ENCODE data around the gene CCDC92.
"Not testable (repeated sequence)": the region's sequence is repeated elsewhere in the genome, so short reads cannot be mapped to it uniquely, and the experiment has no call there.

The CCDC92 gene

DNA sequence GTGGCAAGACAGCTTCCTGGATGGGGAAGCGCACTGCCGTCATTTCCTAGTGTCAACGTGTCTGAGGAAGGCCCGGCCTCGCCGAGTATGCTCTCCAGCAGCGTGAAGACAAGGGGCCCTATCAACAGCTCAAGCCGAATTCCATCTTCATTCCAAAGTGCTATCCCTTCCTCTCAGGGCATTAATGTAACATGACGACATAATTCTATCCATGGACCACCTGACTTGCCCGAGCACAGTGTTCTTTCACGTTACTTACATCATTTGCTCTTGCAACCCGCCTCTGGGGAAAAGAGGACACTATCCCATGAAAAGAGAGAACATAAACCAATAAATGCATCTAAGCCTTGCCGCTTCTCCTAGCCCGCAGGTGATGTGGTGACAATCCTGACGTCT lies 22.9 kb downstream of the CCDC92 start:
- no peak for DNase-seq (ENCODE audit: low read depth in 2 of 2)

DNA sequence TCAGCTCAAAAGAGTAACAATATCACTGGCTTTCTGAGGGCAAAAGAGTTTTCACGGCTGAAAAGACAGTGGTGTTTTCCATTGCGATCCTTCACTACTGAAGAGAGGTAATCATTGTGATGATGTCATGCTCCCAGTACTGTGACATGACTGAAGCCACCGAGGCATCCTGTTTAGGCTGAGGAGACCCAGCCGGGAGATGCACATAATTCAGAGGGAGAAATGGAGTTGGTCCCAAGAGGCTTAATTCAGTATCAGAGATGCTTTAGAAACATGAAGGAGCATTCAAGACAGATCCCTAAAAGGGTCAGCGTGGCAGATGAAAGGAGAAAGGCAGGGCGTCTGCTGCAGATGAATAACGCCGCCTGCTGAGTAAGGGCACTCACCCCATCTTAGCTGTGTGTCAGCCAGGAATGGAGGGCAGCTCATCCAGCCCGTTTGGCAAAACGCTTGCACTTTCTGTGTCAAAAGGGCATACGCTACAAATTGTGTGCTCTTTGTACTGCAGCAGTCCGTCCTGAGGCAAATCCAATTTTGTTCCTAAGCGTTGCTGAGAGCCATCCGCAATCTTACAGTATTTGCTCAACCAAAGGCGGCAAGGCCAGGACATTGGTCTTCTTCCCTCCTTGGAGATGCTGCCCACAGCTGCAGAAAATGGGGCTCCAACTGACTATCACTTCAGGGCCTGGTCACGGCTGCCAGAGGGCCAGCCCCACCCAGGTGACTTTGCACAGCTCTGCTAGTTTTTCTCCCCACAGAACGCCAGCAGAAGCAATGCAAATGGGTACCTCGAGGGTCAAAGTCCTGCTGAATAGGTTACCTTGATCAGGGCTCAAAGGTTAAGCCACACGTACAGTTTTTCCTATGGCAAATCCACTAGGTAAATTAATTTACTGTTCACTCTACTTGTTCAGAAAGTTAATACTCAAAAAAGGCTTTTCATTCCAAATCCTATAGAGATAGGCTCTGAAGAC lies 23.5 kb downstream of the CCDC92 start:
- no peak for DNase-seq (ENCODE audit: low read depth in 2 of 2)

DNA sequence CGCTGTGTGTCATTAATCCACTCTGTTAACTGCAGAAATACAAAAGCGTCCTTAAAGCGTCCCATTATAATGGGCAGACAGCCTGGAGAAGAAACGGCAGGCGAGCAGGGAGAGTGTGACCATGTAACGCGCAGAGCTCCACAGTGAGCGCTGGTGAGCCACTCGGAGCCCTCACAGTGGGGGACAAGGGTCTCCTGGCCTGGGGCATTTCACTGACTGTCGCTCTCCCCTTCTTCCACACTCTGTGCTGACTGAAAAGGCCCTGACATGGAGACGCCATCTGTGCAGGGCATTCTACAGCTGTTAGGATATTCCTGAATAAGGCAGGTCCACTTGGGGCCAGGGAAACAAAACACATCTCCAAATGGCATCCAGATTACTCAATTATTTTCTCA lies 24.2 kb downstream of the CCDC92 start:
- DNase-seq (ENCODE audit: low read depth in 2 of 2), result no peak

DNA sequence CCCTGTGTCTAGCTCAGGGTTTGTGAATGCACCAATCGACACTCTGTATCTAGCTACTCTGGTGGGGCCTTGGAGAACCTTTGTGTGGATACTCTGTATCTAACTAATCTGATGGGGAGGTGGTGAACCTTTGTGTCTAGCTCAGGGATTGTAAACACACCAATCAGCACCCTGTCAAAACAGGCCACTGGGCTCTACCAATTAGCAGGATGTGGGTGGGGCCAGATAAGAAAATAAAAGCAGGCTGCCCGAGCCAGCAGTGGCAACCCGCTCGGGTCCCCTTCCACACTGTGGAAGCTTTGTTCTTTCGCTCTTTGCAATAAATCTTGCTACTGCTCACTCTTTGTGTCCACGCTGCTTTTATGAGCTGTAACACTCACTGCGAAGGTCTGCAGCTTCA lies 25.1 kb downstream of the CCDC92 start:
- DNase-seq (ENCODE audit: low read depth in 2 of 2), result not testable (repeated sequence)

DNA sequence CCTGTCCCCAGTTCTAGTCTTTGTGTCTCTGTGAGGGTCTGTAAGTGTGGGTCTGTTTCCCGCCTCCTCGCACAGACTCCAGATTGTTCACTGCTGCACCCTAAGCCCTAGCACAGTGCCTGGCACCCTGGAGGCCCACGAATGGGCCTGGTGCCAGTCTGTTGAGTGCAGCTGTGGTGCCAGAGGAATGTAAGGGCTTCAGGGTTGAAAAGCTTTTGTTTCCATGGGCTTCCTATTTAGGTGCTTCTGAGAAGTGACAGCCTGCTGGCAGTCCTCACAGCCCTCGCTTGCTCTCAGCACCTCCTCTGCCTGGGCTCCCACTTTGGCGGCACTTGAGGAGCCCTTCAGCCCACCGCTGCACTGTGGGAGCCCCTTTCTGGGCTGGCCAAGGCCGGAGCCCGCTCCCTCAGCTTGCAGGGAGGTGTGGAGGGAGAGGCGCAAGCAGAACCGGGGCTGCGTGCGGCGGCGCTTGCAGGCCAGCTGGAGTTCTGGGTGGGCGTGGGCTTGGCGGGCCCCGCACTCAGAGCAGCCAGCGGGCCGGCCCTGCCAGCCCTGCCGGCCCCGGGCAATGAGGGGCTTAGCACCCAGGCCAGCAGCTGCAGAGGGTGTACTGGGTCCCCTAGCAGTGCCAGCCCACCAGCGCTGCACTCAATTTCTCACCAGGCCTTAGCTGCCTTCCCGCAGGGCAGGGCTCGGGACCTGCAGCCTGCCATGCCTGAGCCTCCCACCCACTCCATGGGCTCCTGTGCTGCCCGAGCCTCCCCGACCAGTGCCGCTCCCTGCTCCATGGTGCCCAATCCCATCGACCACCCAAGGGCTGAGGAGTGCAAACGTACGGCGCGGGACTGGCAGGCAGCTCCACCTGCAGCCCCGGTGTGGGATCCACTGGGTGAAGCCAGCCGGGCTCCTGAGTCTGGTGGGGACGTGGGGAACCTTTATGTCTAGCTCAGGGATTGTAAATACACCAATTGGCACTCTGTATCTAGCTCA lies 25.8 kb downstream of the CCDC92 start:
- DNase-seq (ENCODE audit: low read depth in 2 of 2), result not testable (repeated sequence)

DNA sequence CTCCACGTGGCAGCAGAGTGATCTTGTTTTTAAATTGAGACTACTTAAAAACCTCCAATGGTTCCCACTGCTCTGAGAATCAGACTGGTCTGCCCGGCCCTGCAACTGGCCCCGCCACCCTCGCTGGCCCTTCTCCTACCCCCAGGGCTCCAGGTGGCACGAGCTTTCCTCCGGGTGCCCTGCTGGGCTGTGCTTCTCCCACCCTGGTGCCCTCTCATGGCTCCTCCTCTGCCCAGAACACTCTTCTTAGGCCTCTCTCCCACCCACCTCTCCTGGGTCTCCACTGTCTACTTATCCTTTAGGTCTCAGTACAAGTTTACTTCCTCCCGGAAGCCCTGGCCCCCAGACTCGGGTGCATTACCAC lies 26.5 kb downstream of the CCDC92 start:
- DNase-seq (ENCODE audit: low read depth in 2 of 2), result no peak

DNA sequence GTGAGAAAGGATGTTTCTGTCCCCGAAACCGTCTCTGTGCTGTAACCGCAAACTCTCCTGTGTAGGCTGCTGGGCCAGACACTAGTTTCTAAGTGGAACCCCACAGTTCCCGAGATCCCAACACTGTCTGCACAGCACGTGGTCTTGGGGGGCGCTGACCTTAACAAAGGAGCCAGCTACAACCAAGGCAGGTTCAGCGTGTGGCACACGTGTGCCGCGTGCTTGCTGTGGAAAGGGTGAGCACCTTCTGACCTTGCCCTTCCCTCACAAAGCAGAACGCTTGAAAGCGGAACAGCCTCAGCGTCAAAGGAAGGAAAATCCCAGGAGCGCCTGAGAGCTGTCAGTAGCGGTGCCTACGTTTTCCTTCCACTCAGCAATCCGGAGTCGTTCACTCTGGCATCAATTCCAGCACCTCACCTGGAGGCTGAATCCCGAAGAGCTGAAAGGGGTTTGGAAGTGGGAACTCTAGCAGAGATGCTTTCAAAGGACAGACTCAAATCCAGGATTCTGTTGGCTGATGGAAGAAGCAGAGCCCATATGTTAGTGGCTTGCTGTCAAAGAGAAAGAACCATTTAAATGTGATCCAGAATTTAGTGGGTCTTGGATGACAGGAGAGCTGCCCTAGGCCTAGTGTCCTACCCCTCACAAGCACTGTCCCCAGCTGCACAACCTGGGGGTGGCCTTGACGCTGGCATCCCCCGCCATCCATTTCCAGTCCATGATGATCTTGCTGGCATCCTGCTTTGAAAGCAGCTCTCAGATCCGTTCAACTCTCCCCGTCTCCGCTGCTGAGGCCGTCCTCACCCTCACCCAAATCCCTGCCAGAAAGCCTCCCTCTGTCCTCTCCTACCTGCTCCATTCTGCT lies 27.1 kb downstream of the CCDC92 start:
- no peak for DNase-seq (ENCODE audit: low read depth in 2 of 2)

DNA sequence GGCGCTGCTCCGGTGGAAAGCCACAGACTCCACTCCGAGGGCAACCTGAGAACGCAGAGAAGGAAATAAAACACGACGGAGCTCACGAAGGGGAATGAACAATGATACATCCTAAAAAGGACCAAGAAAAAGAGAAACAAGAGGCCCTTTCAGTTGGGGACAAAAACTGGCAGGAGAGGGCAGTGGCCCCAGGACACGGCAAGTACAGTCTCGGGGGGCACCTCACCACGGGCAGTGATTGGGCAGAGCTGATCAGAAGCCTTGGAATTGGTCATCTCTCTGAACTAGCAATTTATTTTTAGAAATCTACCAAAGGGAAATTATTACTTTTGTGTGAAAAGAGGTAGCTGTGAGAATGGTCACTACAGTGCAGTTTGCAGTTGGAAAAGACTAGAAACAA lies 27.9 kb downstream of the CCDC92 start:
- DNase-seq (ENCODE audit: low read depth in 2 of 2), result no peak

DNA sequence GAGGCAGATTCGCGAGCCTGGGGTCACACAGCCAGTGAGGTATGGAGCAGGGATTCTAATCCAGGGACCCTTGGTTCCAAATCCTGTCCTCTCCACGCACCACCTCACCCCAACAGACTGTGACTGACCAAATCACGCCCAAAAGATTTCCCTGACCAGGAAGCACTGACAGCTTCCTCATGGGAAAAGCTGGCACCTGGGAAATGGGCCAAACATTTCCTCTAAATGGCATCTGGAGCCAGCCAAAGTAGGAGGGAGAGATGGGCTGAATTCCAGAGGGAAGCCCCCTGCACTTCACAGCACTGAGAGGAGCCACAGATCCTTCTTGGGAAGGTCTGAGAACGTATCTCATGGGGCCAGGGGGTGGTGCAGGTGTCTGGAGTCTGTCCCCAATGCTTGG lies 28.8 kb downstream of the CCDC92 start:
- no peak for DNase-seq (ENCODE audit: low read depth in 2 of 2)

DNA sequence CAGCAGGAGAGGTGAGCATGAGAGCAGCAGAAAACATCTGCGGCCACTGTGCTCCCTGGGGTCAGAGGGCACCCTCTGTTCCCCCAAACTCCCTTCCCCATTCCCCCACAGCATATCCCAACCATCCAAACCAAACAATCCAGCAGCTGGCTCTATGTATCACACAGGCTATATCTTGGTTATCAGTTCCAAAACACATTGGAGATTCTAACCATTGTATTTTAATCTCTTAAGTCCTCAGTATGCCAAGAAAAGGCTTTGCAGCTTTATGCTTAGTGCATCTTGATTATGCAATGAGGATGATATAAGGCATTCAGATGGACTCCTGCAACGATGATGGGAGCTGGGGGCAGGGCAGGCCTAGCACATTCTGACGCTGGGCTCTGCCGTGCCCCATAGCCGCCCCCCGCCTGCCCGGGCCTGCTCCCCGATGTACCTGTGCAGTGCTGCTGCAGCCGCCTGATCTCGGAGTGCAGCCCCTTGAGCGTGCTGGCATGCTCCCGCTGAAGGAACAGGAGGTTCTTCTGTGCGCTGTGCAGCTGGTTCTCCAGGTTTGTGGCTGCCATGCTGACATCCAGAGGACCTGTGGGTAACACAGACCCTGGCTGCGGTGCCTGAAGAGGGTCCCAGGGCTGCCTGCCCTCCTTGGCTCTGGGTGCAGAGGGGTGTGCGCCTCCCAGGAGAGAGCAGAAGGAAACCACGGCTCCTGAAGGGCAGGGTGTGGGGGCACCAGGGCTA lies 29.6 kb downstream of the CCDC92 start:
- DNase-seq (ENCODE audit: low read depth in 2 of 2), result no peak

DNA sequence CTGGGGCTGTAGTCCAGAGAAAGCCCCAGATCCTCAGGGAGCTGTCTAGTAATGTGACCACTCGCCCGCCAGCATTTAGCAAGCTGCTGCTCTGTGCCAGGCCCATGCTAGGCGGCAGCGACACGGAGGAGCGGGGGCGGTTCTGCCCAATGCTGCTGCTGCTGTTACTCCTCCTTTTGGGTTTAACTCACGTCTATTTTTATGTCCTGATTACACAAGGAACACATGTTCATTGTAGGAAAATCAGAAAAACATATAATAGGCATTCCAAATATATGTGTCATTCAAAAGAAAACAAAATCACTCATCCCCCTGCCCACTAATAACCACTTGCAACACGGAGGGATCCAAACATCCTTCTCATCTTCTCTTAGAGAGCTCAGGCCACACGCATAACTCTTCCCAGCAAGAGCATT lies 30.4 kb downstream of the CCDC92 start:
- no peak for DNase-seq (ENCODE audit: low read depth in 2 of 2)

DNA sequence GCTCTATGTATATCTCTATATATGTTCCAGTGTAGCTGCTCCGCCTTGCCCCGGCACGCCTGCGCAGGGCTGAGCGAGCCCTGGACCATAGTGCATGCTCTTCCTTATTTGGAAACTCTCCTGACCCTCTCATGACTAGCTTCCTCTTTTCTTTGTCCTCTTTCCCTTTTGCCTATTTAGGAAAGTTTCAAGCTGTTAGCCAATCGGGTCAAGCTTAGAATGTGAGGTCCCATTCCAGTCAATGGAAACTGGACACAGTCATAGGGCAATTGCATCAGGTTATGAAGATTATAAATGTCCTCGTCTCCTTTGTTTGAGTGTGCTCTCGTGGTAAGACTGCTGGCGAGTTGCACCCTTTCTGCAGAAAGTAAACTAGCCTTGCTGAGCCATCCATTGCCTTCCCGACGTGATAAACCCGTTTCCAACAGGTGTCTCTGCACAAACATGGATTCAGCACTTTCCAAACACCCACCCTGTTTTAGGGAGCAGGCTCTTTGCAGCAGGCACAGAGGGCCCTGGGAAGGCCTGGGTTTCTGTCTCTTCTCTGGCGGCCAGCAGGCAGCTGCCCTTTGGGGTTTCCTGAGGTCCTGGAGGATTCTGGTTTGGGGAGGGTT lies 30.9 kb downstream of the CCDC92 start:
- DNase-seq (ENCODE audit: low read depth in 2 of 2), result no peak

DNA sequence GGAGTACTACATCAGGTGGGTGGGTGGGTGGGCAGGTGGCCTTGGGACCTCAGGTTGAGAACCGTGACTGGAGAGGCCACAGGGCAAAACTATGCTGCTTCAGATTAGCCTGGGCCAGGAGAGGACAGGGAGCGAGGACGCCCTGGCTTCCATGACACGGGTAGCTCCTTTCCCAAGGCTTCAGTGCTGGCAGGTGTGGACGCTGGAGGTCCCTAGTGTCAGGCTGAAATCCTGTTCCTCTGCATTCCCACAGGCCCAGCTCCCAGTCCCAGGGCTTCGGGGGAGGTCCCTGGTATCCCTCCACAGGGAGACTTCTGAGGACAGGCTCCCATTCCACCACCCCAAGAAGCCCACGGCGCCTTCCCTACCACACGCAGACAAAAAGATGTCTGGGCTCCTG lies 31.6 kb downstream of the CCDC92 start:
- no peak for DNase-seq (ENCODE audit: low read depth in 2 of 2)

DNA sequence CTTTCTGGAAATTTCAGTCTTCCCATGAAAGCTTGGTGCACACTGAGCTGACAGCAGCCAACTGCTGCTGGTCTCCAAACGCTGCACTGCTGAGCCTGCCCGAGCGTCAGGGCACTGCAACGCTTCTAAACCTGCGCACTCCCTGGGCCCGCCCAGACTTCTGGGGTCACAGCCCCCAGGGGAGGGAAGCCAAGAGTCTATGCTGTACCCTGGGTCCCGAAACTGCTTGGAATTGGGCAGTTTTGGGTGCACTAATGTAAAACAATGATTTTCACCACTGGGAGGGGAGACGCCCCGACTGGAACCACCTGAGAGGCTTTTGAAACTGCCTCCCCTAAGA lies 32.0 kb downstream of the CCDC92 start:
- no peak for DNase-seq (ENCODE audit: low read depth in 2 of 2)

DNA sequence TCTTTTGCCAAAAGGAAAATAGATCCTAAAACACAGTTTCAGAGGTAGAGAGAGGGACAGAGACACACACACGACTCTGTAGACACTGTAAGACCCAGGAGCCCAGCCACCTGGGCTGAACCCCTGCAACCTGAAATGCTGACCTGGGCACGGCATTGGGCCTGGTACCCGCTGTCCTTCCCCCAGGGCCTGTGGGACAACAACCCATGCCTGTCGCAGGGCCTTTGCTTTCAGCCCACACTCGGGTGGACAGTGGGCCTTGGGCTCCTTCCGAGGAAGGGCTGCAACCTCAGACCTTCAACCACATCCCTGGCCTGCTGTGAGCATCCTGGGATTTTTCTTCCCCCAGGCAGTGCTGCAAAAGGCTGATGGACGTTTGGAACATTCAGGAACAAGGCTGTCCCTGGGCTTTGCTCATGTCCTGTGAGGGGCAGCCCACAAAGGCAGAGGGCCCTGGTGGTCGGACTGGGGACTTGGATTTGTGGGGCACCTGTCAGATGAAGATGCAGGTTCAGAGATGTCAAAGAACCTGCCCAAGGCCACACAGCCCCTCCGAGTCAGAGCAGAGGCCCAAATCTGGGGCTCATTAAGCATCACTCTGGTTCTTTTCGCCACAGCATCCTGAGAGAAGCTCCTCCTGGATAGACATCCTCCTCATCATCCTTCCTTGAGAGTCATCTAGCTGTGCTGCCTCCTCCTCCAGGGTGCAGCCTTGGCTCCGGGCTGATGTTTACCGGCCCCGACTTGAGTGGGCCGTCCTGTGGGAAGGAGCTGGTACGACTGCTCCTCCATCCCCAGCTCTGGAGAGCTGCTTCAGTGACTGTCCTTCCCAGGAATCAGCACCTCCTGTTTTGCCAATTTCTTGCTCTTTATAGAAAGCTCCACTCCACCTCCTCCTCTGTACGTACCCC lies 32.7 kb downstream of the CCDC92 start:
- no peak for DNase-seq (ENCODE audit: low read depth in 2 of 2)

DNA sequence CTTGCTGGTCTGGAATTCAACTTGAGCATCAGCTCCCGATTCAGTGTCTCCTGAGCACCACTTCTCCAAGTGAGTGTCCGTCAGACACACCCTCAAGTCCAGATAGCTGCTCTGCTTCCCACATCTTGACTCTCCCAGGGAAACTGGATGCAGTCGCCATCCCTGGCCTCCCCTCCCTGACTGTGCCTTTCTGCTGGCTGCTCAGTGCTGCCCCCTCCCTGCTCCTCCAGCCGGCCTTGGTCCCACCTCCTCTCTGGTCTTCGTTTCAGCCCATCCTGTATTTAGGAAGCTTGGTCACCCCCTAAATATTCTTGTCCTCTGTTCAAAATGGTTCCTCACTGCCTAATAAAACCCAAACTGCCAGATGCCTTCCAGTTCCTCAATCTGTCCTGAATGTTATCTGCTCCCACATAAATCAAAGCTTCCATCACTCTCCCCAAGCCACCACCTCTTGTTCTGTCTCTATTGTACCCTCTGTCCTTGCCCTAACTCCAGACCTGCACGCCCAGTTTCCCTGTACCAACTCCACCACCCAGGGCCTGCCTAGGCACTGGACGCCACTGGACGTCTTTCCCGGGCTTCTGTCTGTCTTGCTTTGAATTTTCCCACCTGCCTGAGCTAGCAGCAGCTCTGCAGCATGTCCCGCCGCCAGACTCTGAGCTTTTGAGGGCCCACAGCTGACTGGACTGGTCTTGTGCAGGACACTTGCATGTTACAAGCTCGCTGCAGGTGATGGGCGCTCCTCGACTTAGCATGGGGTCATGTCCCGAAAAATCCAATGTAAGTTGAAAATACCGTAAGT lies 33.8 kb downstream of the CCDC92 start:
- DNase-seq (ENCODE audit: low read depth in 2 of 2), result no peak

DNA sequence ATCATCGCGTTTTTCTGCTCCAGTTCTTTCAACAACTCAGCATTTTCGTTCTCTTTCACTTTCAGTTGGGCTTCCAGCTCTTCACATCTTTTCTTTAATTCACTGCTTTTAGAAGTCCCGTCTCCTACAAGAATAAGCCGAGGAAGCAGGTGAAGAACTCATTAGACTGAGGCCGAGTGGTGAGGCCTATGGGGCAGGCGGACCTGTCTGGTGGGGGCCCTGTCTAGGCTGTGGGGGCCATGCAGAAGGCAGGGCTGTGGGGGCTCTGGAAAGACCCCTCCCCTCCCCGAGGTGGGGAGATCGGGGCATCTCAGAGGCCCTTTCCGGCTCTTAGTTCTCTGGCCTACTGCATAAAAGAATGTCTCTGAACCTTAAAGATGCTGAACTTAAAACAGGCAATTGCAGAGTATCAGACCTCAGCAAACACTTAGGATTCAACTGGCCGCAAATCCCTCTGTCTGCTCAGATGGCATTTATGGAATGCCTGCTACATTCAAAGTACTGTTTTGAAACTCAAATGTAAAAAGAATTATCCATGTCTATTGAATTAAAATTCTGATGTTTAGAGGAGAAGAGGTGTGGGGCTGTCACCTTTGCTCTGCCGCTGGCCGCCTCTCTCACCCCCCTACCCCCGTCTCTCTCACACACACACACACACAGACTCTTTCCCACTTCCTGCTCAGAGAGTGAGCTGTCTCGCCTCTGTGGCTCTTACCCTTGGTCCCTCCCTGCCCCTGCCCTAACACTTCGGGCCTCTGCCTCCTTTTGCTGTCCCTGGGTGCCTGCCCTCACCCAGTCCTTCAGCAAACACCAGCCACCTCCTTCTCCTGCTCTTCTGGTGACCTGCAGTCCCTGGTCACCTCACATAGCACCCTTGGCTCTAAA lies 34.7 kb downstream of the CCDC92 start:
- DNase-seq (ENCODE audit: low read depth in 2 of 2), result peak; percentile 15 to 22
